ENCODE measurements around the gene TMEM108.

Gene TMEM108

GRCh38 chr3:133418361-133418760, 380.2 kb downstream of the TMEM108 start:
- in situ Hi-C loops (cut with MboI; ENCODE audit: low pct_unique_long_range_greater_than_20kb, low sequenced_read_pairs) = no loop called here

GRCh38 chr3:133419151-133419909, 381.1 kb downstream of the TMEM108 start:
- no peak for DNase-seq
- in situ Hi-C loops (cut with MboI; ENCODE audit: low pct_unique_long_range_greater_than_20kb, low sequenced_read_pairs) = no loop called here

More at GRCh38 chr3:133418361-133418760, 380.2 kb downstream of the TMEM108 start:
- no peak for DNase-seq

- no peak for DNase-seq
- in situ Hi-C loops (cut with MboI; ENCODE audit: low pct_unique_long_range_greater_than_20kb, low sequenced_read_pairs) = no loop called here
These were observed 387.0 kb downstream of the TMEM108 start for GRCh38 chr3:133424937-133425869.

GRCh38 chr3:133425898-133426297, 387.7 kb downstream of the TMEM108 start:
- in situ Hi-C loops (cut with MboI; ENCODE audit: low pct_unique_long_range_greater_than_20kb, low sequenced_read_pairs) = no loop called here
- no peak for DNase-seq

- peak; percentile 25 for DNase-seq
- in situ Hi-C loops (cut with MboI; ENCODE audit: low pct_unique_long_range_greater_than_20kb, low sequenced_read_pairs) = no loop called here
These were observed 388.5 kb downstream of the TMEM108 start for GRCh38 chr3:133426721-133427120.

GRCh38 chr3:133428552-133428951, 390.4 kb downstream of the TMEM108 start:
- in situ Hi-C loops (cut with MboI; ENCODE audit: low pct_unique_long_range_greater_than_20kb, low sequenced_read_pairs) = no loop called here
- DNase-seq = no peak

- no peak for DNase-seq
- in situ Hi-C loops (cut with MboI; ENCODE audit: low pct_unique_long_range_greater_than_20kb, low sequenced_read_pairs) = no loop called here
These were observed 390.9 kb downstream of the TMEM108 start for GRCh38 chr3:133429063-133429462.

GRCh38 chr3:133439563-133439962, 401.4 kb downstream of the TMEM108 start:
- no peak for DNase-seq
- in situ Hi-C loops (cut with MboI; ENCODE audit: low pct_unique_long_range_greater_than_20kb, low sequenced_read_pairs) = no loop called here

- DNase-seq = no peak
- in situ Hi-C loops (cut with MboI; ENCODE audit: low pct_unique_long_range_greater_than_20kb, low sequenced_read_pairs) = no loop called here
These were observed 402.5 kb downstream of the TMEM108 start for GRCh38 chr3:133440652-133441051.

- no peak for DNase-seq
- in situ Hi-C loops (cut with MboI; ENCODE audit: low pct_unique_long_range_greater_than_20kb, low sequenced_read_pairs) = no loop called here
These were observed 403.7 kb downstream of the TMEM108 start for GRCh38 chr3:133441867-133442270.

- DNase-seq = no peak
- in situ Hi-C loops (cut with MboI; ENCODE audit: low pct_unique_long_range_greater_than_20kb, low sequenced_read_pairs) = no loop called here
These were observed 404.3 kb downstream of the TMEM108 start for GRCh38 chr3:133442518-133442917.

GRCh38 chr3:133443649-133444422, 405.6 kb downstream of the TMEM108 start:
- in situ Hi-C loops (cut with MboI; ENCODE audit: low pct_unique_long_range_greater_than_20kb, low sequenced_read_pairs) = no loop called here
- DNase-seq = no peak

GRCh38 chr3:133444423-133444774, 406.2 kb downstream of the TMEM108 start:
- no peak for DNase-seq
- in situ Hi-C loops (cut with MboI; ENCODE audit: low pct_unique_long_range_greater_than_20kb, low sequenced_read_pairs) = no loop called here

GRCh38 chr3:133445108-133445507, 406.9 kb downstream of the TMEM108 start:
- DNase-seq = no peak
- in situ Hi-C loops (cut with MboI; ENCODE audit: low pct_unique_long_range_greater_than_20kb, low sequenced_read_pairs) = no loop called here

Data from KBM-7 (cell line).